Activated CD4-positive, alpha-beta T cell treated with anti-CD3 and anti-CD28 coated beads, Interleukin-2, amount 10 ng/mL, durations not matched to agents 7 days and 5 days (primary cell): ENCODE data around the gene CBLN4. TPM values are rescaled to one million over a fixed set of nuclear protein-coding genes. Genes with fewer than 3 reads are reported as not detected.

Source experiments
- CTCF ChIA-PET: fragments of 350-600 bp; sonication (Branson Sonifier 250); formaldehyde crosslinking; loops from one replicate; lab custom pipeline; 2021; ENCODE audit warnings: antibody characterized with exemption; lab: Charles Lee
- POLR2A ChIA-PET: fragments of 350-600 bp; sonication (Branson Sonifier 250); formaldehyde crosslinking; loops from one replicate; lab custom pipeline; 2021; ENCODE audit warnings: antibody characterized with exemption; lab: Charles Lee
- DNase-seq: peaks from one replicate; pipeline ENCODE4 v3.0.0-alpha.2; 2020
- H3K27ac Mint-ChIP-seq: one replicate; pipeline ENCODE4 v1.8.0; 2021; ENCODE audit warnings: mild to moderate bottlenecking, moderate library complexity, mixed read lengths
- H3K27me3 Mint-ChIP-seq: one replicate; pipeline ENCODE4 v1.8.0; 2021; ENCODE audit warnings: mixed read lengths
- H3K36me3 Mint-ChIP-seq: one replicate; pipeline ENCODE4 v1.8.0; 2021; ENCODE audit warnings: low read depth, mixed read lengths
- H3K4me1 Mint-ChIP-seq: one replicate; pipeline ENCODE4 v1.8.0; 2021; ENCODE audit warnings: mixed read lengths
- H3K4me3 Mint-ChIP-seq: one replicate; pipeline ENCODE4 v1.8.0; 2021; ENCODE audit warnings: mild to moderate bottlenecking, moderate library complexity, mixed read lengths
- H3K9me3 Mint-ChIP-seq: one replicate; pipeline ENCODE4 v1.8.0; 2021; ENCODE audit warnings: mixed read lengths
- total RNA-seq, 2 experiments: library from RNA; stranded (reverse); gene quantifications; one replicate each; pipeline ENCODE4 v1.2.3, GENCODE V29; 2021

The CBLN4 gene
- total RNA-seq: not detected

GRCh38 chr20:56005389-56005715, at the start of gene CBLN4:
Gene CBLN4 (minus strand): TSS chr20:56005519. CDS start chr20:56004171, 1,348 bp downstream.
- H3K36me3 Mint-ChIP-seq: no peaks in the 10 kb centered on the region
- H3K4me3 Mint-ChIP-seq: no peak within 1 kb of the TSS
- ChIA-PET POLR2A (no interaction called here), CTCF (no interaction called here)
- peaks cover 18% of the 10 kb centered on the region for H3K27me3 Mint-ChIP-seq
- H3K4me1 Mint-ChIP-seq: no peaks in the 10 kb centered on the region
- no peak within 1 kb of the TSS for H3K27ac Mint-ChIP-seq
- H3K9me3 Mint-ChIP-seq: peaks cover 5% of the 10 kb centered on the region
- DNase-seq: no peak

DNA sequence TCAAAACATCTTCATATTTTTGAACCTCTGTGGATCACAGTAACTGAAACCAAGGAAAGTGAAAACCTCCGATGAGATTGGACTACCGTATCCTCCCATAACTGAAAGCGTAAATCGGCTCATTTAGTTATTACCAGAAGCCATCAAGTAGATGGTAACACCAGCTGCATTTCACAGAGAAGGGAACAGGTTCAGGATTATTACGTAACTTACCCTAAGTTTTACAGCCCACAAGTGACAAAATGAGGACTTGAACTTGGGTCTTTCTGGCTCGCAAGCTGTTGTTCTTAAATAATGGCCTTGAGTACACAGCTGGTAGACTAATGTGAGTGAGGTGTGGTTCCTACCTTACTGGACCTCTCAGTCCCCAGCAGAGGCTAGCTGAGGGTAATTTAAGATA, 37.9 kb upstream of the CBLN4 start:
- POLR2A ChIA-PET: no interaction called here
- Mint-ChIP-seq H3K36me3 (no peaks in the 10 kb centered on the region), H3K4me1 (no peaks in the 10 kb centered on the region), H3K27ac (no peak overlapping the region), H3K9me3 (no peaks in the 10 kb centered on the region), H3K4me3 (no peak overlapping the region), H3K27me3 (no peaks in the 10 kb centered on the region)
- no peak for DNase-seq
- CTCF ChIA-PET: no interaction called here

DNA sequence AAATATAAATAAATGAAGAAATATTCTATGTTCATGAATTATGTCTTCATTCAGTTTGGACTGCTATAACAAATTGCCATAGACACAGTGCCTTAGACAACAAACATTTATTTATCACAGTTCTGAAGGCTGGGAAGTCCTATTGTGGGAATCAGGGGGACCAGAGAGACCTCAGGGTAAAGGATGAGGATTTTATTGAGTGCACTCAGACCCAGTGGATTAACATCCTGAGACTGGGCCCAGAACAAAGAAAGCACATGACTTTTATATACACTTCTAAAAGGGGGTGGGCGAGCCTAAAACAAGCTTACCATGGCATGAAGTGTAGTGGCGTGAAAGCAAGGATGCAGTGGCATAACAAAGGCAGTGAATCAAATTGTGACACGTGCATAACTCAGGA, 26.9 kb upstream of the CBLN4 start:
- CTCF ChIA-PET: no interaction called here
- Mint-ChIP-seq H3K27me3 (no peaks in the 10 kb centered on the region), H3K27ac (no peak overlapping the region), H3K4me3 (no peak overlapping the region), H3K4me1 (no peaks in the 10 kb centered on the region), H3K9me3 (peaks cover 23% of the 10 kb centered on the region), H3K36me3 (no peaks in the 10 kb centered on the region)
- no peak for DNase-seq
- POLR2A ChIA-PET: no interaction called here

DNA sequence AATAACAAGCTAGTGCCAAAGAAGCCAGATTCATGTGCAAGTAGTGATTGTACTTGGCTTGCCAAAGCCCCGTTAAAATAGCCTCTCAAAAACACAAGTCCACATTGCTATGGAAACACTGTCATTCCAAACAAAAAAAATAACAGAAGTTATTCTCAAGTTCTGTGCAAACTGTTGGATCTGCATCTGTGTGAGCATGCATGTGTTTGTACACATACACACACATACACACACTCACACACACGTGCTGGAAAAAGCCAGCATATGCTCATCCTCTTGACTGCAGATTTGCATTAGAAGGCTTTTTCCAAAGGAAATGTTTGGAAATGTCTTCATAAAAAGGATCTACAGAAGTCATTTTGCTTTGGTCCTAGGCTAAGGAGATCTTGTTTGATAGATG, 13.4 kb upstream of the CBLN4 start:
- H3K27ac Mint-ChIP-seq: no peak overlapping the region
- no peak for DNase-seq
- ChIA-PET CTCF (no interaction called here), POLR2A (no interaction called here)
- no peak overlapping the region for H3K4me3 Mint-ChIP-seq
- no peaks in the 10 kb centered on the region for H3K27me3 Mint-ChIP-seq
- H3K36me3 Mint-ChIP-seq: no peaks in the 10 kb centered on the region
- no peaks in the 10 kb centered on the region for H3K4me1 Mint-ChIP-seq
- H3K9me3 Mint-ChIP-seq: peaks cover 9% of the 10 kb centered on the region

DNA sequence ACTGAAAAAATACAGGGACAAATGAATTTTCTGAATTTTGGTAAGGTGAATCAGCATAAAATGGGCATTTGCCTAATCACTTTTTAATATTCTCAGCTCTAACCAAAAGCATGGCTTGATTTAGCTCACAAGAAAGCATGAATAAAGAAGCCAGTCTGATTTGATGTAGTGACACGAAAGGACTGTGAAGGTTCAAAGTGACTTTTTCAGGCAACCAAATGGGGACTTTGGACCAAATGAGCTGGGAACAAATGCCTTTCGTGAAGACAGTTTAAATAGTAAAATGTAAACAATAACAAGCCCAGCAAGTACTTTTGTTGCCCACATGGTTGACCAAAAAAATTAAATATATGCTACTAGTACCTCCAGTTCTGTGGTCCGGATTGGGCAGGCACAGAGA, 12.9 kb upstream of the CBLN4 start:
- Mint-ChIP-seq H3K36me3 (no peaks in the 10 kb centered on the region), H3K4me3 (no peak overlapping the region), H3K9me3 (peaks cover 6% of the 10 kb centered on the region), H3K27me3 (no peaks in the 10 kb centered on the region), H3K4me1 (no peaks in the 10 kb centered on the region), H3K27ac (no peak overlapping the region)
- ChIA-PET POLR2A (no interaction called here), CTCF (no interaction called here)
- no peak for DNase-seq

GRCh38 chr20:56017560-56017959, 12.2 kb upstream of the CBLN4 start:
- DNase-seq: no peak
- no peaks in the 10 kb centered on the region for H3K27me3 Mint-ChIP-seq
- ChIA-PET POLR2A (no interaction called here), CTCF (no interaction called here)
- no peaks in the 10 kb centered on the region for H3K9me3 Mint-ChIP-seq
- H3K27ac Mint-ChIP-seq: no peak overlapping the region
- H3K36me3 Mint-ChIP-seq: no peaks in the 10 kb centered on the region
- H3K4me1 Mint-ChIP-seq: no peaks in the 10 kb centered on the region
- no peak overlapping the region for H3K4me3 Mint-ChIP-seq

GRCh38 chr20:56014998-56015397, 9.7 kb upstream of the CBLN4 start:
- DNase-seq: no peak
- Mint-ChIP-seq H3K27me3 (no peaks in the 10 kb centered on the region), H3K27ac (no peak overlapping the region), H3K36me3 (no peaks in the 10 kb centered on the region), H3K4me1 (no peaks in the 10 kb centered on the region), H3K9me3 (peaks cover 6% of the 10 kb centered on the region), H3K4me3 (no peak overlapping the region)
- ChIA-PET CTCF (no interaction called here), POLR2A (no interaction called here)

DNA sequence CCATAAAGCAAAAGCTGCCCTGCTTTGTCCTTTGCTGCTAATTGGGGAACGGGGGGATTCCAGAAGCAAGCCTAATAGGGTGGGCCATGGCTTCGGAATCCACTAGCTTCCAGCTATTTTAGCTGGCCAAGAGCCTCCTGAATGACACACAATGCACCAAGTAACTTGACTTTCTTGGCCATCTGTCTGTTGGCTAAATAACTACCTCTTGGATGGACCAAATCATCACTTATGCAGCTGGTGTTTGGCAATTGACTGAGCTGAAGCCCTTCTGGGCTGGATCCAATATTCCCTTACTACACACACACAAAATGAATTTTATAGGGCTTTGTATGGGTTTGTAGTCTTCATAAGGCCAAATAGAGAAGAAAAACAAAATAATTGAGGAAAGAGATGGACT, 8.8 kb upstream of the CBLN4 start:
- Mint-ChIP-seq H3K4me1 (no peaks in the 10 kb centered on the region), H3K27ac (no peak overlapping the region), H3K36me3 (no peaks in the 10 kb centered on the region), H3K4me3 (no peak overlapping the region), H3K9me3 (peaks cover 6% of the 10 kb centered on the region), H3K27me3 (no peaks in the 10 kb centered on the region)
- ChIA-PET POLR2A (no interaction called here), CTCF (no interaction called here)
- DNase-seq: no peak

- Mint-ChIP-seq H3K27me3 (peaks cover 18% of the 10 kb centered on the region), H3K9me3 (peaks cover 2% of the 10 kb centered on the region), H3K4me1 (no peaks in the 10 kb centered on the region), H3K27ac (no peak overlapping the region), H3K36me3 (no peaks in the 10 kb centered on the region), H3K4me3 (no peak overlapping the region)
- POLR2A ChIA-PET: no interaction called here
- CTCF ChIA-PET: no interaction called here
- DNase-seq: no peak
These were observed 519 bp downstream of the CBLN4 start for GRCh38 chr20:56004611-56005388.

DNA sequence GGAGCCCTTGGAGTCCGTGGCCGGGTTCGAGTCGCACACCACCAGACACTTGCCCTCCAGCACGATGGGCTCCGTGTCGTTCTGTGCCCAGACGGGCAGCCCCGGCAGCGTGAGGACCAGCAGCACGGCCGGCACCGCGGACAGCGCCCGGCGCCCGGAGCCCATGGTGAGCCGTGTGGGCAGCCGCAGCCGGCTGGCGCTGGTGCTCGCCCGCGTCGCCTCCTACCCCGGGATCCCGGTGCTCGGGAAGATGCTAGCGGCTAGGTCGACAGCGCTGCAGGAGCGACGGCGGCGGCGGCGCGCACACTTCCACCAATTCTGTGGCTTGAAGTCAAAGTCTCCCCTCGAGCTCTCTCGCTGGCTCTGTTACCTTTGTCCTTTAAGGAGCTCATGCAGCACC, 1.3 kb downstream of the CBLN4 start:
- peaks cover 2% of the 10 kb centered on the region for H3K9me3 Mint-ChIP-seq
- H3K27me3 Mint-ChIP-seq: peaks cover 18% of the 10 kb centered on the region
- no peak overlapping the region for H3K4me3 Mint-ChIP-seq
- H3K4me1 Mint-ChIP-seq: no peaks in the 10 kb centered on the region
- no peak overlapping the region for H3K27ac Mint-ChIP-seq
- no peaks in the 10 kb centered on the region for H3K36me3 Mint-ChIP-seq
- ChIA-PET CTCF (no interaction called here), POLR2A (no interaction called here)
- DNase-seq: no peak

DNA sequence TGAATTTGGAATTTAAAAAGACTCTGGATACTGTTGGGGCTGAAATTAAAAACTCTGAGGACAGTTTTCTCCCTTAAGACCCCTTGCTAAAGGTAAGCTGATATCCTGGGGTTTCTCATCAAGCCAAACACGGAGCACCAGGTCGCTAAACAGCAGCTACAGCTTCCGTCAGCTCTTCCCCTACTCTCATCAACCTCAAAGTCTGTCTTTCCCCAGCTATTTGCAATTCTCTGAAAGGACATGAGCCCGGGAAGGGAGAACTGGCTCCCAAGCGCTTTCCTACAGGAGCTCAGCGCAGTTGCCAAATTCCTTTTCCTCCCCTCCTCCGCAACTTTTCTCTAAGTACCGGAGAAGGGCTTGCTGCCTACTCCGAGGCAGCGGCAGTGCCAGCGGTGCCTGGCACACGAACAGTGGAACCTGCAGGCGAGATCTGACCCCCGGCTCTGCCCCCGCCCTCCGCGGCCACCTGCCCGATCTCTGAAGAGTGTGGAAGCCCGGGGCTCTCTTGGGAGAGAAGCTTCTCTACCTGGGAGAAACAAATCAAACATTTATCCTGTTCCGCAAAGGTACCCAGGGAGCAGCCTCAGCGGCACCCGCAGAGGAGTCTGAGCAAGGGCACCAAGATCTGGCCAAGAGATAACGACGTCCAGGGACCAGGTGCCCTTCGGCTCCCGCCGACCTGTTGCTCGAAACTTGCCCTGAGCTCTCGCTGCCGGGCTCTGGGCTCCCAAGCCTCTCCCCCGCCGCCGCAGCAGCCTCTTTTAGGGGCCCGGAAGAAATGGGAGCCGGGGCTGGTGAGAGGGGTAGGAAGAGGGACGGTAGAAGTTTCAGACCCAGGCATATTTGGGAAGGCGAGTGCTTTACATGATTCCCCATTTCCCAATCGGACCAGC, 2.2 kb downstream of the CBLN4 start:
- Mint-ChIP-seq H3K9me3 (peaks cover 2% of the 10 kb centered on the region), H3K4me1 (no peaks in the 10 kb centered on the region), H3K27ac (no peak overlapping the region), H3K36me3 (no peaks in the 10 kb centered on the region), H3K4me3 (no peak overlapping the region), H3K27me3 (peaks cover 18% of the 10 kb centered on the region)
- CTCF ChIA-PET: interaction anchor here (0.5 kb wide), 1 partner anchor 333 kb away, joined by 5 read pairs; no protein-coding TSS in a partner anchor
- POLR2A ChIA-PET: no interaction called here
- DNase-seq: no peak

DNA sequence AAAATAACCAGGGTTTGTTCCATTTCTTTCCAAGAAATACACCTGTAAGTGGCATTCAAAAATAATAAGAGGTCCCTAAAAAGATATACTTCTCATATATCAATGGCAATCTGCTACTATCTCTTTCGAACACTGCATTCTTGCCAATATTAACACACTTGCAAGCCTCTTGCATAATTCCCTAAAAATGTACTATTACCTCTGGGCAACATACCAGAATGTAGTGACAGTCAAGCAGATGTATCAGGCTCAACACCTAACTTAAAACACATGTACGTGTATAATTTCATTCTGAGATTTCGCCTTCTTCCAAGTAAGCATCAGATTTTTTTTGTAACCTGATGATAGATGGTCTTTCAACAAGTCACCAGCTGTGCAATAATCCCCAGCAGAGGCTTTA, 3.4 kb downstream of the CBLN4 start:
- CTCF ChIA-PET: no interaction called here
- H3K36me3 Mint-ChIP-seq: no peaks in the 10 kb centered on the region
- H3K9me3 Mint-ChIP-seq: peaks cover under 1% of the 10 kb centered on the region
- no peak overlapping the region for H3K27ac Mint-ChIP-seq
- H3K4me3 Mint-ChIP-seq: no peak overlapping the region
- H3K27me3 Mint-ChIP-seq: peaks cover 18% of the 10 kb centered on the region
- POLR2A ChIA-PET: no interaction called here
- no peaks in the 10 kb centered on the region for H3K4me1 Mint-ChIP-seq
- DNase-seq: no peak

DNA sequence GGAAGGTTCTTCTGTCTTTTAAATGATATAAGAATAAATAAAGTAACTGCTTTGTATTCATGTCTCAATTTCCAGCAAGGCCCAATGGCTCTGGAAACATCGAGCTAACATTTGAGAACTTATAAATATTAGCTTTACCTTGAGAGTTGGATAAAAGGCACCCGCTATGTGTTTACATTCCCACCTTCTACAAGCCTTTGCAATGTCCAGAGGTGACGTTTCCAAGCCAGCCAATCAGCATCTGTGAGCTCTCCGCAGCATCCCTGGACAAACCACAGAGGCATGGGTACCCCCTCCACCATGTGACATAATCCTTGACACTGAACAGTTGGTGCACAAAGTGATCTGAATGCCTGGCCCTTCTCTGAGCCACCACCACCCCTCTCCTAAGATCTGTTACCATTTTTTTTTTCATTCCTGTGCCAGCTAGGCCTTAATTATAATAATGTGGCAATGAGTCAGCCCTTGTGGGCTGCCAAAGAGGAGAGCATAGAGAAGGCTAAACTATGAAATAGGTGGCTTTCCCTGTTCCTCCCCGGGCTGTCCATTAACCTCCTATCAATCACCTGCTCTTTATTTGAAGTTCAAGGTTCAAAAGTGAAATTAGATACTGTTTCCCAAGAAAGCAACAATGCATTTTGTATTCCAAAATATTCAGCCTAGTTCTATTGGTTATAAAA, 4.1 kb downstream of the CBLN4 start:
- peaks cover 18% of the 10 kb centered on the region for H3K27me3 Mint-ChIP-seq
- DNase-seq: no peak
- ChIA-PET POLR2A (no interaction called here), CTCF (no interaction called here)
- H3K9me3 Mint-ChIP-seq: no peaks in the 10 kb centered on the region
- H3K4me1 Mint-ChIP-seq: no peaks in the 10 kb centered on the region
- no peaks in the 10 kb centered on the region for H3K36me3 Mint-ChIP-seq
- H3K27ac Mint-ChIP-seq: no peak overlapping the region
- no peak overlapping the region for H3K4me3 Mint-ChIP-seq
